ENCODE measurements around the gene HABP4.

GRCh38 chr9:96505316-96505991 lies 55.5 kb downstream of the HABP4 start:
- TF ChIP-seq, protein P1, sequence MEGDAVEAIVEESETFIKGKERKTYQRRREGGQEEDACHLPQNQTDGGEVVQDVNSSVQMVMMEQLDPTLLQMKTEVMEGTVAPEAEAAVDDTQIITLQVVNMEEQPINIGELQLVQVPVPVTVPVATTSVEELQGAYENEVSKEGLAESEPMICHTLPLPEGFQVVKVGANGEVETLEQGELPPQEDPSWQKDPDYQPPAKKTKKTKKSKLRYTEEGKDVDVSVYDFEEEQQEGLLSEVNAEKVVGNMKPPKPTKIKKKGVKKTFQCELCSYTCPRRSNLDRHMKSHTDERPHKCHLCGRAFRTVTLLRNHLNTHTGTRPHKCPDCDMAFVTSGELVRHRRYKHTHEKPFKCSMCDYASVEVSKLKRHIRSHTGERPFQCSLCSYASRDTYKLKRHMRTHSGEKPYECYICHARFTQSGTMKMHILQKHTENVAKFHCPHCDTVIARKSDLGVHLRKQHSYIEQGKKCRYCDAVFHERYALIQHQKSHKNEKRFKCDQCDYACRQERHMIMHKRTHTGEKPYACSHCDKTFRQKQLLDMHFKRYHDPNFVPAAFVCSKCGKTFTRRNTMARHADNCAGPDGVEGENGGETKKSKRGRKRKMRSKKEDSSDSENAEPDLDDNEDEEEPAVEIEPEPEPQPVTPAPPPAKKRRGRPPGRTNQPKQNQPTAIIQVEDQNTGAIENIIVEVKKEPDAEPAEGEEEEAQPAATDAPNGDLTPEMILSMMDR (IDR thresholded peaks at IDR 0.05), result no peak
- no peak for TF ChIP-seq POLR2A (IDR thresholded peaks at IDR 0.05)

Measured in esophagus squamous epithelium (tissue), 4 donors.